ENCODE results near the gene RBM19.

RBM19 gene

GRCh38 chr12:113955109-113955970 lies 10.8 kb downstream of the RBM19 start:
- peak; percentile 34 for DNase-seq (ENCODE audit: low spot score)

- no peak for DNase-seq (ENCODE audit: low spot score)
Measured at GRCh38 chr12:113954547-113954946, 11.6 kb downstream of the RBM19 start.

GRCh38 chr12:113950873-113951272 lies 15.3 kb downstream of the RBM19 start:
- no peak for DNase-seq (ENCODE audit: low spot score)

- no peak for DNase-seq (ENCODE audit: low spot score)
Measured at GRCh38 chr12:113949321-113950305, 16.5 kb downstream of the RBM19 start.

GRCh38 chr12:113948151-113948914 lies 17.8 kb downstream of the RBM19 start:
- DNase-seq (ENCODE audit: low spot score): no peak

GRCh38 chr12:113946175-113946574 lies 19.9 kb downstream of the RBM19 start:
- no peak for DNase-seq (ENCODE audit: low spot score)

GRCh38 chr12:113945174-113946173 lies 20.7 kb downstream of the RBM19 start:
- no peak for DNase-seq (ENCODE audit: low spot score)

- DNase-seq (ENCODE audit: low spot score): no peak
Measured at GRCh38 chr12:113942209-113942608, 23.9 kb downstream of the RBM19 start.

- DNase-seq (ENCODE audit: low spot score): no peak
Measured at GRCh38 chr12:113941208-113941486, 25.0 kb downstream of the RBM19 start.

- DNase-seq (ENCODE audit: low spot score): no peak
Measured at GRCh38 chr12:113940357-113941207, 25.5 kb downstream of the RBM19 start.

- no peak for DNase-seq (ENCODE audit: low spot score)
Measured at GRCh38 chr12:113939867-113940266, 26.3 kb downstream of the RBM19 start.

GRCh38 chr12:113938471-113938870 lies 27.7 kb downstream of the RBM19 start:
- no peak for DNase-seq (ENCODE audit: low spot score)

GRCh38 chr12:113936460-113936859 lies 29.7 kb downstream of the RBM19 start:
- no peak for DNase-seq (ENCODE audit: low spot score)

- DNase-seq (ENCODE audit: low spot score): peak; percentile 6
Measured at GRCh38 chr12:113935459-113935858, 30.7 kb downstream of the RBM19 start.

- DNase-seq (ENCODE audit: low spot score): no peak
Measured at GRCh38 chr12:113934946-113935345, 31.2 kb downstream of the RBM19 start.

- DNase-seq (ENCODE audit: low spot score): no peak
Measured at GRCh38 chr12:113934060-113934814, 31.9 kb downstream of the RBM19 start.

GRCh38 chr12:113933201-113933786 lies 32.8 kb downstream of the RBM19 start:
- no peak for DNase-seq (ENCODE audit: low spot score)

GRCh38 chr12:113932381-113933196 lies 33.5 kb downstream of the RBM19 start:
- DNase-seq (ENCODE audit: low spot score): no peak
